ENCODE results near the gene TARDBP.

GRCh38 chr1:10969971-10970332, 42.5 kb upstream of the TARDBP start:
- TF ChIP-seq CTCF (IDR thresholded peaks at IDR 0.05) (no peak), POLR2A (IDR thresholded peaks at IDR 0.05) (no peak), EP300 (IDR thresholded peaks at IDR 0.05) (no peak), POLR2AphosphoS5 (IDR thresholded peaks at IDR 0.05) (no peak)
